GM12878 (cell line): ENCODE results near the gene NAPEPLD. TPM values are rescaled to one million over a fixed set of nuclear protein-coding genes. Genes with fewer than 3 reads are reported as not detected.

Source experiments
- ATAC-seq: fragments of 200-7000 bp; cut with Tn5 transposase; 3 replicates; pipeline ENCODE4 v1.9.1; 2020; ENCODE audit warnings: mild to moderate bottlenecking, moderate library complexity
- BruUV-seq: library from RNA; stranded (reverse); fragments of 400-500 nt; replicated peaks from 2 replicates; lab custom pipeline; 2021; lab: Mats Ljungman, UMichigan
- CTCF ChIA-PET: fragments of 300-600 bp; sonication (Branson Sonifier 250); formaldehyde crosslinking; extraction: SDS; loops from one replicate; lab custom pipeline; 2021; ENCODE audit warnings: inconsistent platforms; lab: Yijun Ruan, JAX
- POLR2A ChIA-PET: fragments of 350-600 bp; formaldehyde crosslinking; extraction: SDS; loops from one replicate; lab custom pipeline; 2021; ENCODE audit warnings: inconsistent platforms; lab: Charles Lee
- RAD21 ChIA-PET: fragments of 300-600 bp; sonication (Branson Sonifier 250); formaldehyde crosslinking; loops from one replicate; lab custom pipeline; 2023; ENCODE audit warnings: antibody characterized with exemption; ENCODE audit not compliant: unreplicated experiment; lab: Charles Lee
- SMC1A ChIA-PET: fragments of 300-600 bp; sonication (Branson Sonifier 250); formaldehyde crosslinking; loops from one replicate; lab custom pipeline; 2023; ENCODE audit not compliant: unreplicated experiment, uncharacterized antibody; lab: Charles Lee
- DNase-seq: peaks from one replicate; pipeline ENCODE4 v3.0.0-alpha.2; 2011; ENCODE audit warnings: low read depth, low spot score
- FAIRE-seq: peaks from 3 replicates; lab custom pipeline; 2011; peaks lifted over from hg19 to GRCh38; lab: Jason Lieb, UNC
- H2AFZ ChIP-seq: 2 replicates; pipeline ENCODE4 v1.6.0; 2011; ENCODE audit warnings: low read depth, low read length, control low read depth; ENCODE audit not compliant: control insufficient read depth
- H3K27ac ChIP-seq: 2 replicates; pipeline ENCODE4 v1.5.1; 2011; ENCODE audit warnings: control low read depth; ENCODE audit not compliant: control insufficient read depth, insufficient read depth
- H3K27me3 ChIP-seq, 2 experiments: replicated peaks in 1 of 2; 2 replicates each; pipeline versions ENCODE4 v1.6.0 to v1.6.1; 2011; ENCODE audit warnings: low read length in 1 of 2; ENCODE audit not compliant: control insufficient read depth in 2 of 2, insufficient read depth in 2 of 2
- H3K36me3 ChIP-seq, 2 experiments: 2 replicates each; pipeline ENCODE4 v1.5.1; 2011; ENCODE audit warnings: low read length in 1 of 2; ENCODE audit not compliant: control insufficient read depth in 2 of 2, insufficient read depth in 2 of 2
- H3K4me1 ChIP-seq: 2 replicates; pipeline ENCODE4 v1.6.1; 2011; ENCODE audit warnings: mild to moderate bottlenecking, low read length, moderate library complexity, mixed read lengths; ENCODE audit not compliant: control insufficient read depth, insufficient read depth
- H3K4me2 ChIP-seq: 2 replicates; pipeline ENCODE4 v1.6.0; 2011; ENCODE audit warnings: control low read depth; ENCODE audit not compliant: control insufficient read depth, insufficient read depth
- H3K4me3 ChIP-seq: fragments of 200-600 bp; sonication (generic); 2 replicates; pipeline ENCODE4 v1.5.1; 2016
- H3K79me2 ChIP-seq: 2 replicates; pipeline ENCODE4 v1.6.0; 2011; ENCODE audit warnings: low read length; ENCODE audit not compliant: control insufficient read depth, insufficient read depth
- H3K9ac ChIP-seq: 2 replicates; pipeline ENCODE4 v1.8.0; 2011; ENCODE audit warnings: low read length, control low read depth, mixed read lengths; ENCODE audit not compliant: control insufficient read depth, insufficient read depth
- H3K9me3 ChIP-seq: replicated peaks from 3 replicates; pipeline ENCODE4 v1.5.1; 2011; ENCODE audit warnings: mild to moderate bottlenecking, low read length; ENCODE audit not compliant: control insufficient read depth, insufficient read depth
- H4K20me1 ChIP-seq: 2 replicates; pipeline ENCODE4 v1.6.0; 2011; ENCODE audit not compliant: control insufficient read depth, insufficient read depth
- BHLHE40 ChIP-seq, 2 experiments: fragments of 450-650 bp in 1 of 2; IDR thresholded peaks; 2 replicates each; pipeline ENCODE4 v1.6.1; 2011 to 2017; ENCODE audit warnings: low read depth in 2 of 2, borderline replicate concordance in 1 of 2, improper control_type of control experiment in 1 of 2, low read length in 1 of 2, mild to moderate bottlenecking in 1 of 2
- CBFB ChIP-seq: IDR thresholded peaks from 2 replicates; pipeline ENCODE4 v1.6.1; 2016; ENCODE audit warnings: antibody characterized with exemption, low read depth
- CBX5 ChIP-seq: sonication (generic); IDR thresholded peaks from 2 replicates; pipeline ENCODE4 v1.6.1; 2016; ENCODE audit warnings: low read depth, moderate library complexity, mild to moderate bottlenecking, inconsistent platforms
- CHD2 ChIP-seq: IDR thresholded peaks from 2 replicates; pipeline ENCODE4 v1.6.1; 2011; ENCODE audit warnings: low read depth, low read length, improper control_type of control experiment, borderline replicate concordance
- HCFC1 ChIP-seq: fragments of 150-350 bp; IDR thresholded peaks from 2 replicates; pipeline ENCODE4 v1.6.1; 2014; ENCODE audit warnings: low read length
- HDAC6 ChIP-seq: fragments of 200-600 bp; sonication (generic); IDR thresholded peaks from one replicate; pipeline ENCODE4 v1.8.0; 2017; ENCODE audit warnings: antibody characterized with exemption; ENCODE audit not compliant: unreplicated experiment
- MTA3 ChIP-seq: IDR thresholded peaks from 2 replicates; pipeline ENCODE4 v1.6.1; 2012; ENCODE audit warnings: low read length, inconsistent platforms, borderline replicate concordance
- NFYA ChIP-seq: IDR thresholded peaks from 2 replicates; pipeline ENCODE4 v1.6.1; 2011; ENCODE audit warnings: low read depth, mild to moderate bottlenecking, low read length, improper control_type of control experiment, borderline replicate concordance
- NFYB ChIP-seq: IDR thresholded peaks from 2 replicates; pipeline ENCODE4 v1.6.1; 2011; ENCODE audit warnings: low read depth, mild to moderate bottlenecking, low read length, improper control_type of control experiment, moderate library complexity; ENCODE audit not compliant: insufficient read depth
- RAD21 ChIP-seq: IDR thresholded peaks from 2 replicates; pipeline ENCODE4 v1.6.1; 2011; ENCODE audit warnings: mild to moderate bottlenecking, low read depth, low read length, moderate library complexity; ENCODE audit not compliant: insufficient read depth
- TAF1 ChIP-seq: IDR thresholded peaks from 2 replicates; pipeline ENCODE4 v1.6.1; 2011; ENCODE audit warnings: mild to moderate bottlenecking, low read depth, low read length, borderline replicate concordance
- ZNF274 ChIP-seq: IDR thresholded peaks from one replicate; pipeline ENCODE4 v1.8.0; 2011; ENCODE audit not compliant: insufficient read length, insufficient read depth
- WGBS: methylation state at CpG from one replicate; pipeline ENCODE4 v1.1.6; 2016; ENCODE audit warnings: low lambda C conversion rate; ENCODE audit not compliant: insufficient replicate concordance, insufficient coverage; ENCODE audit errors: missing lambda C conversion rate; 5-methylcytosine and 5-hydroxymethylcytosine counted together
- in situ Hi-C: fragments of 300-500 bp; cut with MboI; formaldehyde crosslinking; loops from 9 replicates; pipeline ENCODE4 v1.14.3; 2018; ENCODE audit warnings: mixed read lengths
- intact Hi-C: fragments of 100-400 bp; cut with micrococcal nuclease; formaldehyde crosslinking; loops from one replicate; pipeline ENCODE4 v1.14.2; 2022; ENCODE audit not compliant: unreplicated experiment
- polyA plus RNA-seq, 11 experiments: library from polyadenylated mRNA; depleted of rRNA in 4 of 11; unstranded in 6 of 11; stranded (reverse) in 5 of 11; fragments of >200 nt; fragmentation: Nextera tagmentation in 4 of 11; fragmentation: Illumina TruSeq in 1 of 11; extraction: Ambion mirVana in 4 of 11; extraction: Trizol in 1 of 11; gene quantifications; 1 replicate in 1 of 11; 2 replicates in 10 of 11; pipeline versions ENCODE4 v1.2.1 to v1.2.3, GENCODE V29; 2011 to 2016; ENCODE audit warnings: inconsistent platforms in 2 of 11, missing spikeins in 2 of 11, low read depth in 1 of 11
- total RNA-seq, 4 experiments: library from RNA; depleted of rRNA in 3 of 4; stranded (reverse); fragments of >200 nt in 3 of 4; fragmentation: Illumina TruSeq in 1 of 4; extraction: Trizol in 1 of 4; gene quantifications; 2 replicates each; pipeline versions ENCODE4 v1.2.1 to v1.2.3, GENCODE V29; 2013 to 2021
- TF ChIP-seq, protein P1 (sequence below): IDR thresholded peaks from 2 replicates; pipeline ENCODE4 v1.6.1; 2012; ENCODE audit warnings: improper control_type of control experiment, low read depth, low read length; ENCODE audit not compliant: insufficient replicate concordance
- TF ChIP-seq, protein P2 (sequence below): IDR thresholded peaks from 2 replicates; pipeline ENCODE4 v1.6.1; 2012; ENCODE audit warnings: mild to moderate bottlenecking, low read depth, low read length

The NAPEPLD gene
- total and polyA plus RNA-seq, 10 of the 15 experiments (the other 5 are each of a cell fraction or from before 2014, with no cell fraction given) = 6.0 to 16.2 (median 8.6) TPM

DNA sequence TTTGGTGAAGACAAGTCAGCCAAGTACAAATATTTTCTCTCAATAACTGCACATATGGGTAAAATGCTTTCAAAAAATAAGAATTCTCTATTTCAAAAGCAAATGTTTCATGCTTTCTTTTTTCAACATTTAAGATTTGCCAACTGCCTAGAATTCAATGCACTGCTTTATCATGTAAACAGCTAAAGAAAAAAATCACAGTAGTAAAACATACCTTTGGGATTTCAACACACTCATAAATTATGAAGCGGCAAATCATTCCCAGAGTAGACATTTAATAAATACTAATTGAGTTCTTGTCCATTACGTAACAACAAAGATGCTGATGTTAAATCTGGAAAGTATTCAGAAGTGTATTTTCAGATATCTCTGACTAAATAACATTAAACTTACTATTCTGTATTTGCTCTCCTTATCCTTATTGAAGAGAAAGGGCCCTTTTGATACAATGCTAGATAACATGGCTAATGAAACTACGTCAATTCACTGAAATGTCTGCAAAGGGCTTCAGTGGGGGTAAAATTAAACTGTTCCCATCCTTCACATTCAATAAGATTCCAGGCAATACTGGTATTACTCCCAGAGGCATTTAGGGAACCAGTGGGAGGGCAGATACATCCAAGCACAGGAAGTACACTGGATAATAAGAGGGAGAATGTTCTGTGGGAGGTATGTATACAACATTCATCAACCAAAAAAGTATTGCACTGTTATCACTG, 13.9 kb downstream of the NAPEPLD start:
- ChIA-PET SMC1A (interaction anchor here (1.6 kb wide), 1 partner anchor 8 kb away, joined by 4 read pairs; no protein-coding TSS in a partner anchor), RAD21 (no interaction called here), CTCF (interaction anchor here (1.3 kb wide), 1 partner anchor 10 kb away, joined by 3 read pairs; no protein-coding TSS in a partner anchor), POLR2A (no interaction called here)
- no peaks in the 10 kb centered on the region for H4K20me1 ChIP-seq
- DNase-seq = no peak
- no peak overlapping the region for H2AFZ ChIP-seq
- no peak overlapping the region for H3K9ac ChIP-seq
- no peak overlapping the region for H3K4me2 ChIP-seq
- no peaks in the 10 kb centered on the region for H3K9me3 ChIP-seq
- no peak for FAIRE-seq
- H3K4me1 ChIP-seq = no peaks in the 10 kb centered on the region
- whole genome bisulfite sequencing = 99% methylated on average over 3 of the region's 3 CpGs
- BruUV-seq = no TSS peak
- no peaks in the 10 kb centered on the region for H3K27me3 ChIP-seq
- no peak for ATAC-seq
- H3K79me2 ChIP-seq = no peaks in the 10 kb centered on the region; the same call in 1 of the 2 replicates
- no peak overlapping the region for H3K4me3 ChIP-seq
- H3K27ac ChIP-seq = no peak overlapping the region
- H3K36me3 ChIP-seq = no peaks in the 10 kb centered on the region
- in situ Hi-C loops (no loop called here), intact Hi-C loops (no loop called here)
- TF ChIP-seq CBX5 (no peak), MTA3 (no peak), HDAC6 (no peak), BHLHE40 (IDR thresholded peaks at IDR 0.05; ENCODE audit: borderline replicate concordance in 1 of 2, low read depth in 2 of 2, low read length in 1 of 2) (no peak), ZNF274 (no peak), HCFC1 (no peak), TAF1 (no peak), CBFB (no peak), CHD2 (no peak), RAD21 (no peak), NFYB (no peak), NFYA (no peak)
- TF ChIP-seq, protein P1, sequence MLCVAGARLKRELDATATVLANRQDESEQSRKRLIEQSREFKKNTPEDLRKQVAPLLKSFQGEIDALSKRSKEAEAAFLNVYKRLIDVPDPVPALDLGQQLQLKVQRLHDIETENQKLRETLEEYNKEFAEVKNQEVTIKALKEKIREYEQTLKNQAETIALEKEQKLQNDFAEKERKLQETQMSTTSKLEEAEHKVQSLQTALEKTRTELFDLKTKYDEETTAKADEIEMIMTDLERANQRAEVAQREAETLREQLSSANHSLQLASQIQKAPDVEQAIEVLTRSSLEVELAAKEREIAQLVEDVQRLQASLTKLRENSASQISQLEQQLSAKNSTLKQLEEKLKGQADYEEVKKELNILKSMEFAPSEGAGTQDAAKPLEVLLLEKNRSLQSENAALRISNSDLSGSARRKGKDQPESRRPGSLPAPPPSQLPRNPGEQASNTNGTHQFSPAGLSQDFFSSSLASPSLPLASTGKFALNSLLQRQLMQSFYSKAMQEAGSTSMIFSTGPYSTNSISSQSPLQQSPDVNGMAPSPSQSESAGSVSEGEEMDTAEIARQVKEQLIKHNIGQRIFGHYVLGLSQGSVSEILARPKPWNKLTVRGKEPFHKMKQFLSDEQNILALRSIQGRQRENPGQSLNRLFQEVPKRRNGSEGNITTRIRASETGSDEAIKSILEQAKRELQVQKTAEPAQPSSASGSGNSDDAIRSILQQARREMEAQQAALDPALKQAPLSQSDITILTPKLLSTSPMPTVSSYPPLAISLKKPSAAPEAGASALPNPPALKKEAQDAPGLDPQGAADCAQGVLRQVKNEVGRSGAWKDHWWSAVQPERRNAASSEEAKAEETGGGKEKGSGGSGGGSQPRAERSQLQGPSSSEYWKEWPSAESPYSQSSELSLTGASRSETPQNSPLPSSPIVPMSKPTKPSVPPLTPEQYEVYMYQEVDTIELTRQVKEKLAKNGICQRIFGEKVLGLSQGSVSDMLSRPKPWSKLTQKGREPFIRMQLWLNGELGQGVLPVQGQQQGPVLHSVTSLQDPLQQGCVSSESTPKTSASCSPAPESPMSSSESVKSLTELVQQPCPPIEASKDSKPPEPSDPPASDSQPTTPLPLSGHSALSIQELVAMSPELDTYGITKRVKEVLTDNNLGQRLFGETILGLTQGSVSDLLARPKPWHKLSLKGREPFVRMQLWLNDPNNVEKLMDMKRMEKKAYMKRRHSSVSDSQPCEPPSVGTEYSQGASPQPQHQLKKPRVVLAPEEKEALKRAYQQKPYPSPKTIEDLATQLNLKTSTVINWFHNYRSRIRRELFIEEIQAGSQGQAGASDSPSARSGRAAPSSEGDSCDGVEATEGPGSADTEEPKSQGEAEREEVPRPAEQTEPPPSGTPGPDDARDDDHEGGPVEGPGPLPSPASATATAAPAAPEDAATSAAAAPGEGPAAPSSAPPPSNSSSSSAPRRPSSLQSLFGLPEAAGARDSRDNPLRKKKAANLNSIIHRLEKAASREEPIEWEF = no peak
- TF ChIP-seq, protein P2, sequence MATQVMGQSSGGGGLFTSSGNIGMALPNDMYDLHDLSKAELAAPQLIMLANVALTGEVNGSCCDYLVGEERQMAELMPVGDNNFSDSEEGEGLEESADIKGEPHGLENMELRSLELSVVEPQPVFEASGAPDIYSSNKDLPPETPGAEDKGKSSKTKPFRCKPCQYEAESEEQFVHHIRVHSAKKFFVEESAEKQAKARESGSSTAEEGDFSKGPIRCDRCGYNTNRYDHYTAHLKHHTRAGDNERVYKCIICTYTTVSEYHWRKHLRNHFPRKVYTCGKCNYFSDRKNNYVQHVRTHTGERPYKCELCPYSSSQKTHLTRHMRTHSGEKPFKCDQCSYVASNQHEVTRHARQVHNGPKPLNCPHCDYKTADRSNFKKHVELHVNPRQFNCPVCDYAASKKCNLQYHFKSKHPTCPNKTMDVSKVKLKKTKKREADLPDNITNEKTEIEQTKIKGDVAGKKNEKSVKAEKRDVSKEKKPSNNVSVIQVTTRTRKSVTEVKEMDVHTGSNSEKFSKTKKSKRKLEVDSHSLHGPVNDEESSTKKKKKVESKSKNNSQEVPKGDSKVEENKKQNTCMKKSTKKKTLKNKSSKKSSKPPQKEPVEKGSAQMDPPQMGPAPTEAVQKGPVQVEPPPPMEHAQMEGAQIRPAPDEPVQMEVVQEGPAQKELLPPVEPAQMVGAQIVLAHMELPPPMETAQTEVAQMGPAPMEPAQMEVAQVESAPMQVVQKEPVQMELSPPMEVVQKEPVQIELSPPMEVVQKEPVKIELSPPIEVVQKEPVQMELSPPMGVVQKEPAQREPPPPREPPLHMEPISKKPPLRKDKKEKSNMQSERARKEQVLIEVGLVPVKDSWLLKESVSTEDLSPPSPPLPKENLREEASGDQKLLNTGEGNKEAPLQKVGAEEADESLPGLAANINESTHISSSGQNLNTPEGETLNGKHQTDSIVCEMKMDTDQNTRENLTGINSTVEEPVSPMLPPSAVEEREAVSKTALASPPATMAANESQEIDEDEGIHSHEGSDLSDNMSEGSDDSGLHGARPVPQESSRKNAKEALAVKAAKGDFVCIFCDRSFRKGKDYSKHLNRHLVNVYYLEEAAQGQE = no peak
